Stimulated activated CD4-positive, alpha-beta T cell treated with anti-CD3 and anti-CD28 coated beads, Interleukin-15, amount 100 ng/mL, for 24 hours (primary cell): ENCODE results near the gene DCLK1.

Experiments
- DNase-seq: peaks from one replicate; pipeline ENCODE4 v3.0.0-alpha.2; 2020

The DCLK1 gene

GRCh38 chr13:36131222-36131930 is at the start of gene DCLK1:
Gene DCLK1, minus strand, starts transcription at chr13:36131382.
- no peak for DNase-seq

GRCh38 chr13:36175621-36176020 is 44.4 kb upstream of the DCLK1 start:
- no peak for DNase-seq

- DNase-seq = no peak
Observed at GRCh38 chr13:36174923-36175322, 43.7 kb upstream of the DCLK1 start.

- no peak for DNase-seq
Observed at GRCh38 chr13:36173571-36174322, 42.6 kb upstream of the DCLK1 start.

- DNase-seq = no peak
Observed at GRCh38 chr13:36166046-36166445, 34.9 kb upstream of the DCLK1 start.

GRCh38 chr13:36163809-36164308 is 32.7 kb upstream of the DCLK1 start:
- no peak for DNase-seq

DNA sequence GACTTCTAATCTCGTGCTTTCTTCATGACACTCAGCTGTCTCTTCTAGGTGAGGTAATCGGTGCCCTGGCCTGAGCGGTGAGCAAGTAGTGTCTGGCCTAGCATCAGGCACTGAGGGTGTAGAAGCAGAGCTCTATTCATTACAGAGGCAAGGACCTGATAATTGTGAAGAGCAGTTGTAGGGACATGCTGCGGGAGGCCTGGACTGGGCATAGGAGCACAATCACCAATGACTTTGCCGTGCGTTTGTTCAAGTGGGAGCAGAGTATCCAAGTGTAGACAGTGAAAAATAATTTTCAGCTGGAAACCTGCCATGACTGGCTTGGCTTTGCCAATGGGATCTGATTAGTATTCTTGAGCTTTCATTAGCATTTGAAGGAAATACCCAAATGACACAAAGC is 32.1 kb upstream of the DCLK1 start:
- DNase-seq = no peak

- no peak for DNase-seq
Observed at GRCh38 chr13:36160297-36160696, 29.1 kb upstream of the DCLK1 start.

DNA sequence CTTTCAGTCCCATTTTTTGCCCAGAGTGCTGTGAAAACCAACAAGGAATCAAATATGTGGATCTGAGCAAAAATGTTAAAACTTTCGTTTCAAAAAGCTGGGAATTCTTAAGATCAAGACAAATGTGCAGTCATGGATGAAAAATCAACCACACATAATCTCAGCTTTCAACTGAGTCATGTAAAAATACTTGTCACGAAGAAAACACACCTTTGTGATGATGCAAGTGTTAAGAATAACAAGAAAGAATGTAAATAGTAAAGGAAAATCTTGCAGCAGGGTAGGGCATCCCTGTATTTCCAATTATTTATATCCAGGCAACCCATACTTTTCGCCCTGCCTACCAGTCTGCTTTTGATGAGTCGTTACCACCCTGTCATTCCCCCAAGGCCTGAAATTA is 27.4 kb upstream of the DCLK1 start:
- no peak for DNase-seq

GRCh38 chr13:36157480-36157879 is 26.3 kb upstream of the DCLK1 start:
- no peak for DNase-seq

DNA sequence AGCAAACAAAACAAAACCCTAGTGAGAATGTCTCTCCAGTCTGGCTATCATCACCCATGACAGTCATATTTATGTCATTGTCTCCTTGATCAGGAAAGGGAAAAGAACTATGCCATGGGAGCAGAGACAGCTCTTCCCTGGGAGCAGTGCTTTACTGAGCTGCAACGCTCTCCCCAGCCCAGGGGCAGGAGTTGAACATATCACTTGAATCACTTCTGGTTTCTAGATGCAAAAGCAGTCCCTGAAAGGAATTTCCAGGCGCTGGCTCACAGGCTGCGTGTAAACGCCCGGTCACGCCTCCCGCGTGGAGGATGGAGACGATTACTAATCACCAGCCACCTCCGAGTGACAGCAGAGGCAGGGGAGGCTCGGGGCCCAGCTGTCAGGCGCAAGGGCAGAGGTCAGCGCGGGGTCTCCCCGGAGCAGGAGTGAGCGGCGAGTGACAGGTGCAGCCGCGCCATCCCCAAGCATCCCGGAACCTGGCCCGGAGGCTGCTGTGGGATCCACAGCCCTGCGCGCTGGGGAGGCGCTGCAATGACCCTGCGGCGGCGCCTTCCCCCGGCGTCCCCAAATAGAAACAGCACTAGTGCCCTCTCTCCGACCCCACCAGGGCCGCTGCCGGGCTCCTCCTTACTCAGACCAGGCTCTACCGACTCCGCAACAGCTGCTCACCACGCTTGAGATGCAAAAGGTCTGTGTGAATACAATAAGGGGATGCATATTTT is 23.5 kb upstream of the DCLK1 start:
- DNase-seq = no peak

DNA sequence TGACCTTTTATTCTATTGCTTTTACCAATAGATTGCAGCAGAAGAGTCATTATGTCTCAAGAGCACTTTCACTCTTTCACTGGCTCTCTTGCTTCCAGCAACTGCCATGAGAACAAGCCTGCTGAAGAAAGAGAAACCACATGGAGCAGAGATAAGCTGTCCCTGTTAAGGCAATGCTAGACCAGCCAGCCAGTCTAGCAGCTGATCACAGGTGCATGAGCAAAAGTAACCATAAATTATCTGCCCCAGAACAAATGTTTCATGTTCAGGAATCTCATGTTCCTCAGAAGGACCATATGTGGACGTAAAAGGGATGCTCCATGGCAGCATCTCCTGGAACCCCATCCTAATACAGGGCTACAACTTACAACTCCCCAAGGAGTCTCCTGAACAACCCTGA is 20.4 kb upstream of the DCLK1 start:
- no peak for DNase-seq

DNA sequence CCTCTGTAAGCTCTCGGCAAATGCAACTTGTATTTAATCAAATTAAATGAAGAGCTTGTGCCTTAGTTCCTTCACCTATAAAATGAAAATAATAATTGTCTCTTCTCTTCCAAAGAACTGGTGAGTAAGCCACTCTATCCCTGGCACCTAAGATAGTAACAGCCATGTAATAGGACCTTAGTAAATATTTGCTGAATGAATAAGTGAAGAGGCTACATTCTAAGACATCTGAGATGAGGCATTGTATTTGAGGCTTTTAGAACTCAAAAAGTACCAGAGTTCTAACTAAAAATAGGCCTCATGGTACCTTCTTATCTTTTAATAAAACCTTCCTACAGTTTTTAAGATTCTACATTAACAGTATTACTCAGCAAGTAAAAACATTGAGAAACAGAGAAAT is 17.3 kb upstream of the DCLK1 start:
- no peak for DNase-seq

DNA sequence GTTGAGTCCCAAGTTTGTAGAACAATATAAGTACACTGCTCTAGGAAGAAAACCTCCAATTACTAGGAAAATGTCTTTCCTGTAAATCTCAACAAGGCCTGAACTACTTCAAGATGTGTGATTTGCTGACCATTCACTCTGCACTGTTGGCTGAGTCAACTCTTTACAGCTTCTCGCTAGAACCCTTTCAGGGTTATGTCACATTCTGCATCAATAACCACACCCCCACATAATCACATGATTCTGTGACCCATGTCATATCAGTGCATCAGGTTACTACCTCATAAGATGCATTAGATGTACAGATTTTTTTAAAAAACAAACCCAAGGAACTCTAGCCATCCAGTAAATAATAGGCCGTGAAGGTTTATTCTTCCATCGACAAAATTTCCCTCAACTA is 16.1 kb upstream of the DCLK1 start:
- no peak for DNase-seq

- DNase-seq = no peak
Observed at GRCh38 chr13:36146511-36147269, 15.5 kb upstream of the DCLK1 start.

GRCh38 chr13:36143738-36144137 is 12.6 kb upstream of the DCLK1 start:
- no peak for DNase-seq

GRCh38 chr13:36142735-36143134 is 11.6 kb upstream of the DCLK1 start:
- no peak for DNase-seq

DNA sequence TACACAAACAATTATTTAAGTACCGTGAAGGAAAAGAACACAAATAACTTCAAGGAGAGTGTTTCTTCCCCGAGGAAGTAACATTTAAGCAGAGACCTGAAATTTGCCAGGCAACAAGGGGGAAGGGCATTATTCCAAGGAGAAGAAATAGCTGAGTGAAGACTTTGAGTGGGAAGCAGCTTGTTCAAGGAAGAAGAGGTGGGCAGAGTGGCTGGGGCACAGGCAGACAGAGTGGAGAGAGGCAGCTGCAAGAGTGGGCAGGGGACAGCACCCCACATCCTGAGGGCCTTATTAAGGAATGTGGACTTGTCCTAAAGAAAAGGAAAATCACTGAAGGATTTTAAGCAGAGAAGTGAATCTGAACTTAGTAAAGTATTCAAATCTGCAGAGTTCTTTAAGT is 4.7 kb upstream of the DCLK1 start:
- DNase-seq = no peak

DNA sequence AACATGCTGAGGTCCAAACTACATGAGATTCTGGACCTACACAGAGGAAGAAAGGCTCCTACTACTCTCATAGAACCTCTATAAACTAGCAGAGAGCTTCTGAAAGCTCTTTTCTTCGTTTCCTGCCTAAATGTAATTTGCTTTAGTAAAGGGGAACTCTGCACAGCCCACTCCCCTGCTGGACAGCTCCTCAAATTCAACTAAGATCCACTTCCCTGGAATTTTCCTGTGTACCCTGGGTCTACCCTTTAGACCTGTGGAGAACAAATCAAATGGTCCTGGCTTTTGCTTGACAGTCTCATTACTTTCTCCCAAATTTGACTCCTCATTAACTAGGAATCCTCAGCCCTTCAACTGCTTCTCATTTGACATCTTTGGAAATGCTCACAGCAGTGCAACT is 3.5 kb upstream of the DCLK1 start:
- no peak for DNase-seq

- DNase-seq = no peak
Observed at GRCh38 chr13:36133950-36134626, 2.9 kb upstream of the DCLK1 start.

DNA sequence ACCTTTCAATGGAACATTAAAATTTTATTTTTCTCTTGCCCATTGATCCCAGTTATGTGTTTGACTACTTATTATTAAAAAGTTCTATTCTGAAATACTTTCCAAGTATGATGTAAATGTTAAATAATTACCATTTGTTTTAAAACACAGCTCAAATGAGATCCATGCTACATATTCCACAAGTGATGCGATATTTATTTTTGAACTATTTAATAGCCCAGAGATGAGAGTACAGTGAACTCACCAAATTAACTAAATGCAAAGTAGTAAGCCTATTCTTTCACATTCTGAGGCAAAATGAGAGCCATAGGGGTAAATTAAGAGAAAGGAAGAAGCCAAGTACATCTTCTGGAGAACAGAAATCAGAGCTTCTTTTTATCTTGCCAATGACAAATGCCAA is 1.2 kb upstream of the DCLK1 start:
- DNase-seq = no peak

- no peak for DNase-seq
Observed at GRCh38 chr13:36131931-36132297, 732 bp upstream of the DCLK1 start.
